Nephron (organoid): Measurements from ENCODE around the gene NAB2.
"Not testable (repeated sequence)": the region's sequence is repeated elsewhere in the genome, so short reads cannot be mapped to it uniquely, and the experiment has no call there.

Source experiments
- H3K27ac Mint-ChIP-seq, 3 experiments: 2 replicates each; pipeline ENCODE4 v1.8.0; 2020; ENCODE audit warnings: mixed read lengths in 3 of 3, mild to moderate bottlenecking in 2 of 3, moderate library complexity in 1 of 3
- H3K27me3 Mint-ChIP-seq: 2 replicates; pipeline ENCODE4 v1.8.0; 2021; ENCODE audit warnings: low read depth, mild to moderate bottlenecking, moderate library complexity, mixed read lengths
- H3K36me3 Mint-ChIP-seq: 2 replicates; pipeline ENCODE4 v1.8.0; 2020; ENCODE audit warnings: low read depth, mixed read lengths
- H3K4me1 Mint-ChIP-seq: 2 replicates; pipeline ENCODE4 v1.8.0; 2020; ENCODE audit warnings: mixed read lengths
- H3K4me3 Mint-ChIP-seq, 3 experiments: 2 replicates each; pipeline ENCODE4 v1.8.0; 2020; ENCODE audit warnings: mild to moderate bottlenecking in 3 of 3, mixed read lengths in 3 of 3, moderate library complexity in 2 of 3
- H3K9me3 Mint-ChIP-seq: 2 replicates; pipeline ENCODE4 v1.8.0; 2020; ENCODE audit warnings: mixed read lengths
- TF ChIP-seq, protein P1 (sequence below), 3 experiments: fragments of 200-600 bp; sonication (generic); IDR thresholded peaks; one replicate each; pipeline ENCODE4 v1.5.0; 2021; ENCODE audit warnings: antibody characterized with exemption in 3 of 3; ENCODE audit not compliant: unreplicated experiment in 3 of 3

Gene NAB2

DNA sequence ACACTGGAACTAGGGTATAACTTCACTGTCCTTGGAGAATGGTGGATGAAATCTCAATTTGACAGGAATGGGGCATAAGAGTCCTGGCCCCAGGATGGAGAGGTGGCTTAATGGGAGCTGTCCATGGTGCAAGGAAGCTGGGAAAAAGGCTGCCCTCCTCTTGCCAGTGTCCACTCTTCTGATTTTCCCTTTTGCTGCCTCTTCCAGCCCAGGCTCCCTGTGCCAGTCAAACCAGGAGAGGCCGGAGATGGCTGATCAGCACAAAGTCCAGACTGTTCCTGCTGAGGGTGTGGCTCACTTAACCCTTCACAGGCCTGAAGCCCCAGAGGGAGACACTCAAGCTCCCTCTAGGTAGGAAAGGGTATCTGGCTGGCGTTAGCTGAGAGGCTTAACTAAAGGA lies 39.0 kb upstream of the NAB2 start, which contains the start of gene MYO1A:
Gene MYO1A, minus strand, starts transcription at position 240 of the 400 bp plus-strand sequence. CDS start 1,806 bp downstream, outside the sequence.
- Mint-ChIP-seq H3K36me3 (peaks cover 5% of the 10 kb centered on the region), H3K4me3 (no peak within 1 kb of the TSS), H3K27ac (no peak within 1 kb of the TSS), H3K27me3 (peaks cover 24% of the 10 kb centered on the region), H3K4me1 (peaks cover 21% of the 10 kb centered on the region), H3K9me3 (no peaks in the 10 kb centered on the region)
- TF ChIP-seq, protein P1, sequence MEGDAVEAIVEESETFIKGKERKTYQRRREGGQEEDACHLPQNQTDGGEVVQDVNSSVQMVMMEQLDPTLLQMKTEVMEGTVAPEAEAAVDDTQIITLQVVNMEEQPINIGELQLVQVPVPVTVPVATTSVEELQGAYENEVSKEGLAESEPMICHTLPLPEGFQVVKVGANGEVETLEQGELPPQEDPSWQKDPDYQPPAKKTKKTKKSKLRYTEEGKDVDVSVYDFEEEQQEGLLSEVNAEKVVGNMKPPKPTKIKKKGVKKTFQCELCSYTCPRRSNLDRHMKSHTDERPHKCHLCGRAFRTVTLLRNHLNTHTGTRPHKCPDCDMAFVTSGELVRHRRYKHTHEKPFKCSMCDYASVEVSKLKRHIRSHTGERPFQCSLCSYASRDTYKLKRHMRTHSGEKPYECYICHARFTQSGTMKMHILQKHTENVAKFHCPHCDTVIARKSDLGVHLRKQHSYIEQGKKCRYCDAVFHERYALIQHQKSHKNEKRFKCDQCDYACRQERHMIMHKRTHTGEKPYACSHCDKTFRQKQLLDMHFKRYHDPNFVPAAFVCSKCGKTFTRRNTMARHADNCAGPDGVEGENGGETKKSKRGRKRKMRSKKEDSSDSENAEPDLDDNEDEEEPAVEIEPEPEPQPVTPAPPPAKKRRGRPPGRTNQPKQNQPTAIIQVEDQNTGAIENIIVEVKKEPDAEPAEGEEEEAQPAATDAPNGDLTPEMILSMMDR (IDR thresholded peaks at IDR 0.05; ENCODE audit: unreplicated experiment in 3 of 3) = no peak

DNA sequence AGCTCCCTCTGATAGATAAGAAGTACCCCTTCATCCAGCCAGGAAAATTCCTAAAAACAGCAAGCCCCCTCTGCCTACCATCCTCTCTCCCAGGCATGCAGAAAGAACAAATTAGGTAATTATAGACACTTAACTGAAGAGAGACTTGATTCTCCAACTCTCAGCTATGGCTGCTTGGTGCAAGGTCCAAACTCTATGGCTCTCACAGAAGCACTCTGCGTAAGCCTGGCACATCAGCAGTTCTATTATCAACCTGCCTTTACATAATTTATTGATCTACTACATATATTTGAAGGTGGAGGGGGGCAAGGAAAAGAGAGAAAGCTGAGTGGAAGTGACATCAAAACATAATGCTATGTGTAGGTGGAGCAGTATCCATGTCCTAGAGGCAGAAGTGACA lies 37.9 kb upstream of the NAB2 start:
- TF ChIP-seq, protein P1 (IDR thresholded peaks at IDR 0.05; ENCODE audit: unreplicated experiment in 3 of 3) = no peak
- H3K9me3 Mint-ChIP-seq = no peaks in the 10 kb centered on the region
- no peak overlapping the region for H3K27ac Mint-ChIP-seq
- H3K4me1 Mint-ChIP-seq = peaks cover 19% of the 10 kb centered on the region
- H3K27me3 Mint-ChIP-seq = peaks cover 24% of the 10 kb centered on the region
- no peak overlapping the region for H3K4me3 Mint-ChIP-seq
- peaks cover 10% of the 10 kb centered on the region for H3K36me3 Mint-ChIP-seq

DNA sequence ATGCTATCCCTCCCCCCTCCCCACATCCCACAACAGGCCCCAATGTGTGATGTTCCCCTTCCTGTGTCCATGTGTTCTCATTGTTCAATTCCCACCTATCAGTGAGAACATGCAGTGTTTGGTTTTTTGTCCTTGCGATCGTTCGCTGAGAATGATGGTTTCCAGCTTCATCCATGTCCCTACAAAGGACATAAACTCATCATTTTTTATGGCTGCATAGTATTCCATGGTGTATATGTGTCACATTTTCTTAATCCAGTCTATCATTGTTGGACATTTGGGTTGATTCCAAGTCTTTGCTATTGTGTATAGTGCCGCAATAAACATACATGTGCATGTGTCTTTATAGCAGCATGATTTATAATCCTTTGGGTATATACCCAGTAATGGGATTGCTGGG lies 35.8 kb upstream of the NAB2 start:
- not testable (repeated sequence) for H3K9me3 Mint-ChIP-seq, H3K4me3 Mint-ChIP-seq, H3K27ac Mint-ChIP-seq, H3K4me1 Mint-ChIP-seq
- Mint-ChIP-seq H3K36me3 (peaks cover 20% of the 10 kb centered on the region), H3K27me3 (peaks cover 16% of the 10 kb centered on the region)

DNA sequence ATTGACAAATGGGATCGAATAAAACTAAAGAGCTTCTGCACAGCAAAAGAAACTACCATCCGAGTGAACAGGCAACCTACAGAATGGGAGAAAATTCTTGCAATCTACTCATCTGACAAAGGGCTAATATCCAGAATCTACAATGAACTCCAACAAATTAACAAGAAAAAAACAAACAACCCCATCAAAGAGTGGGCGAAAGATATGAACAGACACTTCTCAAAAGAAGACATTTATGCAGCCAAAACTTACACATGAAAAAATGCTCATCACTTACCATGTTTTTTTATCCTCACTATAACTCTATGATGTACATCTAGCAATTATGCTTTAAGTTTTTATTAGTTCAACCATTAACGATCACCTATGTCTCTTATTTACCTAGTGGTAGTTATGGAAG lies 35.0 kb upstream of the NAB2 start:
- H3K4me1 Mint-ChIP-seq, H3K27ac Mint-ChIP-seq, H3K4me3 Mint-ChIP-seq, H3K9me3 Mint-ChIP-seq: not testable (repeated sequence)
- H3K27me3 Mint-ChIP-seq = peaks cover 16% of the 10 kb centered on the region
- peaks cover 25% of the 10 kb centered on the region for H3K36me3 Mint-ChIP-seq

DNA sequence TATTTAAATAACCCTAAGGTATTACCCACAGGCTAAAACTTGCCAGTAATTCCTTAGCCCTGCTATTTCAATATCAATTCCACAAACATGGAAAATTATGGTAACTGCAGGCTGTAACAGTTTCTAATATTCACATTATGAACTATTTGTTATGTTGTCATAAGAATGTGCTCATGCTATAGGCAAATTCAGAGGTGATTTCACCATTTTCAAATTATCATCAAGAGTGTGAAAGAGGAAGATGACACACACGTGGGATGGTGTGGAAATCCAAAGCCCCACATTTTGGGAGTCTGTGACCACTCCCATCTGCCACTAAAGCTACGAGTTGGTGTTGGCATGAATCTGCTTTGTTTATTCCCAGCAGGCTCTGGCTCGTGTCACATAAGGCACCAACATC lies 33.1 kb upstream of the NAB2 start:
- no peaks in the 10 kb centered on the region for H3K27me3 Mint-ChIP-seq
- H3K27ac Mint-ChIP-seq = no peak overlapping the region
- TF ChIP-seq, protein P1 (IDR thresholded peaks at IDR 0.05; ENCODE audit: unreplicated experiment in 3 of 3) = no peak
- no peak overlapping the region for H3K4me3 Mint-ChIP-seq
- H3K4me1 Mint-ChIP-seq = no peaks in the 10 kb centered on the region
- H3K36me3 Mint-ChIP-seq = peaks cover 36% of the 10 kb centered on the region
- H3K9me3 Mint-ChIP-seq = no peaks in the 10 kb centered on the region

DNA sequence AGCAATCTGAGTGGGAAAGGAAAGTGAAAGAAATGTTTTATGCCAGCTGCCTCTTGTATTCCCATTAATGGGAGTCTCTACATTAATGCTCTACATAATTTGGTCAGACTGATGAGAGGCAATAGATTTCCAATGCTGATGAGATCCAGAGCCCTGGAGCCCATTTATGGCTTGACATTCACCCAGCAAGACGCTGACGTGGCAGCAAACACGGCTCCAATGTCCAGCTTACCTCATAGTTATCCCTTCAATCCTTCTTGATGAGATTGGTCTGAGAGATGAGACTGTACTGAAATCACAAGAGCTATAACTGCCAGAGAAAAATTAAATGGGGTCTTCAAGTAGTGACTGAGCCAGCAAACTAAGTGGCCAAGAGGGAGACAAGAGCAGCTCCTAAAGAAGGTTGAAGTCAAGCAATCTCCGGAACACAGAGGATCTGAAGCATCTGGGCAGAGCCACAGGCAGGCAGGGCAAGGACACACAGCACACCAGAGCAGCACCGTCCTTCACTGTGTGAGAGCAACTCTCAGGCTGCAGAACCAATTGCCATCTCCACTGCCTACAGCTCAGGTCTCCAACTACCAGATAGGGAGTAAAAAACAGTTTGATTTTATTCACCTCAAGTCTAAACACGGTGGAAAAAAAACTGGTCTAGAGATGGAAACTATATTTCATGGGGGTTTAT lies 31.7 kb upstream of the NAB2 start:
- TF ChIP-seq, protein P1 (IDR thresholded peaks at IDR 0.05; ENCODE audit: unreplicated experiment in 3 of 3) = no peak
- peaks cover 37% of the 10 kb centered on the region for H3K36me3 Mint-ChIP-seq
- H3K27ac Mint-ChIP-seq = no peak overlapping the region
- H3K9me3 Mint-ChIP-seq = no peaks in the 10 kb centered on the region
- H3K4me3 Mint-ChIP-seq = no peak overlapping the region
- no peaks in the 10 kb centered on the region for H3K27me3 Mint-ChIP-seq
- H3K4me1 Mint-ChIP-seq = no peaks in the 10 kb centered on the region

DNA sequence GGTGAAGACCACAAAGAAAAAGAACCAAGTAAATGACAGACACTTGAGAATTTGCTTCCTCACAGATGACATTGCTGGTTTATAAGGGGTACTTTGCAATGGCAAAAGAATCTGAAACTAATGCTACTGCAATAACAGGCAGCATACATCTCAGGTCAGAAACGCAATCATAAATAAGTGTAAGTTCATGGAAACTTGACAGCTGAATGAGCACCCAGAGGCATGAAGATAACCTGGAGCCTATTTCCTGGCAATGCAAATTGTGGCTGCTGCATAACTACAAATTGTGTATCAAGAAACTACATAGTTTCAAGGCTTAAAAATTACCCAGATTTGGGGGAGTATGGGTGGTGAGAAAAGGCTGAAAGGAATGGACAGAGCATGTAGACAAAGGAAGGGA lies 30.5 kb upstream of the NAB2 start:
- no peaks in the 10 kb centered on the region for H3K9me3 Mint-ChIP-seq
- H3K4me1 Mint-ChIP-seq = no peaks in the 10 kb centered on the region
- peaks cover 40% of the 10 kb centered on the region for H3K36me3 Mint-ChIP-seq
- H3K4me3 Mint-ChIP-seq = no peak overlapping the region
- TF ChIP-seq, protein P1 (IDR thresholded peaks at IDR 0.05; ENCODE audit: unreplicated experiment in 3 of 3) = no peak
- no peak overlapping the region for H3K27ac Mint-ChIP-seq
- H3K27me3 Mint-ChIP-seq = no peaks in the 10 kb centered on the region
